ENCODE data around the gene HEMK1.

The HEMK1 gene

DNA sequence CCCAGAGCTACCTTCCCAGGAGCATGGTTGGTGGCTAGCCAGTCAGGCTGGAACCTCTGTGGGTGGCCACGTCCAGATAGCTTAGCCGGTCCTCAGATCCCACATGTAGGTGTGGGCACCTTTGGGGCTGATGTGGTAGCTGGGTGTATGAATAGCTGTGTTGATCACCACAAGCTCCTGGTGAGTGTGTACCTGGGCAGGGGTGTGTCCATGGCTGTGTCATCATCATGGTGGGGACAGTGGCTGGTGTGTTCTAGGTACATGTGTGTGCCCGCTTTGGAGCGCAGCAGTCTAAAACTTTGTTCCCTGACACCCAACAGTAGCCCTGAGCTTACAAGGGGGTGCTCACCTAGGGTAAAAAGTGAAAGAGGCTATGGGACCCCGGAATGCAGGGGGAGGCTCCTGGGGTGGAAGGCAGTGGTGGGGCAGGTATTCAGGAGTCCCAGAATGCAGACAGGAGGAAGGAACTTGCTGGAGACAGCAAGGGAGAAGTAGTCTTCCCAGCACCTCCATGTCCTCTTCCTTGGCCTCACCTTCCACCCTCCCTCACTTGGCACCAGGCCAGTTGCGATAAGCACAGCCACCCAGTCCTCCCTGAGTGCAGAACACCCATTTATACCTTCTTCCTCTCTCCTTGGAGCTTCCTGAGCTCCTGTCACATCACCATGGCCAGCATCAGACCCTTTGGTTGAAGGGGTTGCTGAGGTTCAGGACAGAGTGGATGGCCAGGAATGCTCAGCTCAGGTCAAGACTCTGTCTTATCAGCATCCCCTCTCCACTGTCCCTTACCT is 41.1 kb downstream of the HEMK1 start:
- Histone ChIP-seq H3F3A (ENCODE audit: control insufficient read depth, insufficient read depth) (peaks cover 13% of the 10 kb centered on the region), H3K36me3 (ENCODE audit: control insufficient read depth, low read length) (no peaks in the 10 kb centered on the region), H3K27ac (ENCODE audit: low read depth, low read length) (no peak overlapping the region), H4K20me1 (ENCODE audit: control insufficient read depth, insufficient read depth, low read depth, low read length) (peaks cover 15% of the 10 kb centered on the region), H3K9me2 (replicated peaks; ENCODE audit: control insufficient read depth, low read length) (no peaks in the 10 kb centered on the region), H3K4me3 (ENCODE audit: low read length) (peak overlapping the region; percentile 77; the same call in 1 of the 2 replicates), H3K79me2 (ENCODE audit: control insufficient read depth, low read length) (no peaks in the 10 kb centered on the region), H3K27me3 (ENCODE audit: control insufficient read depth, low read length) (peaks cover 76% of the 10 kb centered on the region), H3K4me1 (ENCODE audit: control insufficient read depth, low read length) (peaks cover 14% of the 10 kb centered on the region), H3K9me3 (ENCODE audit: control insufficient read depth, insufficient read depth, low read length) (no peaks in the 10 kb centered on the region), H3K4me2 (ENCODE audit: low read length) (peak overlapping the region; percentile 98)
- TF ChIP-seq, protein P1, sequence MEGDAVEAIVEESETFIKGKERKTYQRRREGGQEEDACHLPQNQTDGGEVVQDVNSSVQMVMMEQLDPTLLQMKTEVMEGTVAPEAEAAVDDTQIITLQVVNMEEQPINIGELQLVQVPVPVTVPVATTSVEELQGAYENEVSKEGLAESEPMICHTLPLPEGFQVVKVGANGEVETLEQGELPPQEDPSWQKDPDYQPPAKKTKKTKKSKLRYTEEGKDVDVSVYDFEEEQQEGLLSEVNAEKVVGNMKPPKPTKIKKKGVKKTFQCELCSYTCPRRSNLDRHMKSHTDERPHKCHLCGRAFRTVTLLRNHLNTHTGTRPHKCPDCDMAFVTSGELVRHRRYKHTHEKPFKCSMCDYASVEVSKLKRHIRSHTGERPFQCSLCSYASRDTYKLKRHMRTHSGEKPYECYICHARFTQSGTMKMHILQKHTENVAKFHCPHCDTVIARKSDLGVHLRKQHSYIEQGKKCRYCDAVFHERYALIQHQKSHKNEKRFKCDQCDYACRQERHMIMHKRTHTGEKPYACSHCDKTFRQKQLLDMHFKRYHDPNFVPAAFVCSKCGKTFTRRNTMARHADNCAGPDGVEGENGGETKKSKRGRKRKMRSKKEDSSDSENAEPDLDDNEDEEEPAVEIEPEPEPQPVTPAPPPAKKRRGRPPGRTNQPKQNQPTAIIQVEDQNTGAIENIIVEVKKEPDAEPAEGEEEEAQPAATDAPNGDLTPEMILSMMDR (IDR thresholded peaks at IDR 0.05; ENCODE audit: low read depth, low read length, poor library complexity, severe bottlenecking): no peak
- no peak for TF ChIP-seq EZH2phosphoT487 (IDR thresholded peaks at IDR 0.05; ENCODE audit: borderline replicate concordance, low read length)

DNA sequence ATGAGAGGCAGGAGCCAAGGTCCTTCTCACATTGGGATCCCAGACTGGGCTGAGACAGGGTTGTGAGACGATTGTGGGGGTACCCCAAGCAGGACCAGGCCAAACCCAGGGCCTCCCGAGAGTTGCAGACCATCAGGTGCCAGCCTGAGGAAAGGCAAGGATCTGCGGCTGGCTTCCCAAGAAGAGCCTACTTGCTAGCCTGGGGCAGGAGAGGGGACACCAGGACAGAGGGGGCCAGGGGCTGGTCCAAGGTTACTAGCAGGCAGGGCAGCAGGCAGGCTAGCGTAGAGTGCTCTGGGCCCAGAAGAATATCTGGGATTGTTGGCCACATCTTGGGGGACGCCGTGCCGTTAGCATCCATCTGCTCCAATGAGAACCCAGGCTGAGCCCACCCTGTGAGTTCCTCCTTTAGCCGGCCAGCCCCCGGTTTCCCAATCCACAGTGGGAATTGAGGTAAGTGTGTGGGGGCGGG is 41.7 kb downstream of the HEMK1 start:
- H3K4me2 ChIP-seq (ENCODE audit: low read length): peak overlapping the region; percentile 98
- no peaks in the 10 kb centered on the region for H3K36me3 ChIP-seq (ENCODE audit: control insufficient read depth, low read length)
- H3K9me2 ChIP-seq (replicated peaks; ENCODE audit: control insufficient read depth, low read length): no peaks in the 10 kb centered on the region
- no peaks in the 10 kb centered on the region for H3K9me3 ChIP-seq (ENCODE audit: control insufficient read depth, insufficient read depth, low read length)
- no peak for TF ChIP-seq EZH2phosphoT487 (IDR thresholded peaks at IDR 0.05; ENCODE audit: borderline replicate concordance, low read length)
- TF ChIP-seq, protein P1 (IDR thresholded peaks at IDR 0.05; ENCODE audit: low read depth, low read length, poor library complexity, severe bottlenecking): no peak
- H3K4me3 ChIP-seq (ENCODE audit: low read length): peak overlapping the region; percentile 77
- peaks cover 13% of the 10 kb centered on the region for H3F3A ChIP-seq (ENCODE audit: control insufficient read depth, insufficient read depth)
- H3K27me3 ChIP-seq (ENCODE audit: control insufficient read depth, low read length): peaks cover 70% of the 10 kb centered on the region
- no peaks in the 10 kb centered on the region for H3K79me2 ChIP-seq (ENCODE audit: control insufficient read depth, low read length)
- H4K20me1 ChIP-seq (ENCODE audit: control insufficient read depth, insufficient read depth, low read depth, low read length): peaks cover 15% of the 10 kb centered on the region
- H3K27ac ChIP-seq (ENCODE audit: low read depth, low read length): no peak overlapping the region
- peaks cover 14% of the 10 kb centered on the region for H3K4me1 ChIP-seq (ENCODE audit: control insufficient read depth, low read length)

DNA sequence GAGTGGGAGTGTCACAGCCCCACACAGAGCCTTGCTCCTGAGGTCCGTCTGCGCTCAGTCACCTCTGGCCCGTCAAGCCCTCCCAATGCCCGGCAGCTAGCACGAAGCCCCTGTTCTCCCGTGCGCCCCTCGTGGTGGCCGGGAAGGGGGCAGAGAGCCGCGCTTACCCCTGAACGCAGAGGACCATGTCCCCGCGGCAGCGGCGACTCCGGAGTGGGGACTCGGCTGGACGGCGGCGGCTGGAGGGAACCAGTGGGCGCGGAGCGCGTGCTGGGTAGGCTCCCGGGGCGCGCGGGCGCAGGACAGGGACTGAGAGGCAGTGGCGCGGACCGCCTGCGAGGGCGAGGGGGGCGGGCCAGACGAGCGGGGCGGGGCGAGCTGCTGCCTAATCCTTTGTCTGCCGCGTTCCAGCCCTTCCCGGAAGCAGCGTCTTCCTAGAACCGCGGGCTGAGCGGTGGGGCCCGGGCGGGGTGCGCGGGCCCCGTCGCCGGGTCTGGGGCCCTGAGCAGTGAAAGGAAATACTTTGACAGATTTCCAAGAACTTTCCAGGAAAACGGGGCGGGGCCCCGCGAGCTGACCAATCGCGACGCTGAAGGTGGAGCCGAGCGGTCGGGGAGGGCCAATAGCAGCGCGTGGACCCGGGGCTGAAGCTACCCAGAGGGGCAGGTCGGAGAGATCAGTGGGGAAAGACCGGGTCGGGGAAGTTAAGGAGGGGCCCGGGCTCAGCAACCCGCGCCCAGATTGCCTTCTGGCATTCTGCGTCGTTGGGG is 42.3 kb downstream of the HEMK1 start, which contains the start of gene CISH:
CISH (minus strand) TSS at position 311 of the 770 bp plus-strand sequence; CDS start at position 187, 124 bp downstream.
- TF ChIP-seq, protein P1 (IDR thresholded peaks at IDR 0.05; ENCODE audit: low read depth, low read length, poor library complexity, severe bottlenecking): peak; percentile 54
- no peak for TF ChIP-seq EZH2phosphoT487 (IDR thresholded peaks at IDR 0.05; ENCODE audit: borderline replicate concordance, low read length)
- no peak within 1 kb of the TSS for H3K27ac ChIP-seq (ENCODE audit: low read depth, low read length)

More for the DNA sequence above, 42.3 kb downstream of the HEMK1 start, which contains the start of gene CISH:
- Histone ChIP-seq H3K36me3 (ENCODE audit: control insufficient read depth, low read length) (no peaks in the 10 kb centered on the region), H3K4me2 (ENCODE audit: low read length) (peak within 1 kb of the TSS; percentile 98), H3K9me3 (ENCODE audit: control insufficient read depth, insufficient read depth, low read length) (no peaks in the 10 kb centered on the region), H3K27me3 (ENCODE audit: control insufficient read depth, low read length) (peaks cover 65% of the 10 kb centered on the region), H4K20me1 (ENCODE audit: control insufficient read depth, insufficient read depth, low read depth, low read length) (peaks cover 15% of the 10 kb centered on the region), H3K4me1 (ENCODE audit: control insufficient read depth, low read length) (peaks cover 20% of the 10 kb centered on the region), H3K79me2 (ENCODE audit: control insufficient read depth, low read length) (no peaks in the 10 kb centered on the region), H3K9me2 (replicated peaks; ENCODE audit: control insufficient read depth, low read length) (no peaks in the 10 kb centered on the region), H3K4me3 (ENCODE audit: low read length) (peak within 1 kb of the TSS; percentile 77), H3F3A (ENCODE audit: control insufficient read depth, insufficient read depth) (peaks cover 13% of the 10 kb centered on the region)

Measured in DOHH2 (cell line).